ENCODE measurements around the gene MCU. TPM values are rescaled to one million over a fixed set of nuclear protein-coding genes. Genes with fewer than 3 reads are reported as not detected.

Gene MCU
- total RNA-seq, 4 donors from 2014 or later: 17.6 to 24.9 (median 20.3) TPM

DNA sequence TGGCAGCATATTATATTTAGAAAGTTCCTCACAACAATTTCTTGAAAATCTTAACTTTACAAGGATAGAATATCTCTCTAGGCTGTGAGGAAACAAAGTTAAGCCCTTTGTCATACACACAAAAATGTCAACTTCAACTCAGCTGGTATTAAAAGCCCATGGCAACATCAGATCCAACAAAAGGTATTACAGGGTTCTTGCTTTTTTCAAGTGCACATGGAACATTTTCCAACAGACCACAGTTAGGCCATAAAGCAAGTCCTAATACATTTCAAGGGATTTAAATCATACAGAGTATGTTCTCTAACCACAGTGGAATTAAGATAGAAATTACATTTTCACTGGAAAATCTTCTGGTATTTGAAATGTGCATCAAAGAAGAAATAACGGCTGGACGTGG lies 129.7 kb downstream of the MCU start:
- H3K27ac ChIP-seq: no peak overlapping the region
- no peak overlapping the region for H3K4me3 ChIP-seq
- no peaks in the 10 kb centered on the region for H3K36me3 ChIP-seq
- no peaks in the 10 kb centered on the region for H3K27me3 ChIP-seq
- TF ChIP-seq EP300 (IDR thresholded peaks at IDR 0.05) (no peak), POLR2A (IDR thresholded peaks at IDR 0.05) (no peak), CTCF (IDR thresholded peaks at IDR 0.05) (no peak), POLR2AphosphoS5 (IDR thresholded peaks at IDR 0.05) (no peak)
- WGBS, 2 donors (ENCODE audit: low coverage in 1 of 2): 95 to 100% methylated on average over 2 of the region's 2 CpGs
- no peaks in the 10 kb centered on the region for H3K9me3 ChIP-seq
- no peak for ATAC-seq
- H3K4me1 ChIP-seq: no peaks in the 10 kb centered on the region

DNA sequence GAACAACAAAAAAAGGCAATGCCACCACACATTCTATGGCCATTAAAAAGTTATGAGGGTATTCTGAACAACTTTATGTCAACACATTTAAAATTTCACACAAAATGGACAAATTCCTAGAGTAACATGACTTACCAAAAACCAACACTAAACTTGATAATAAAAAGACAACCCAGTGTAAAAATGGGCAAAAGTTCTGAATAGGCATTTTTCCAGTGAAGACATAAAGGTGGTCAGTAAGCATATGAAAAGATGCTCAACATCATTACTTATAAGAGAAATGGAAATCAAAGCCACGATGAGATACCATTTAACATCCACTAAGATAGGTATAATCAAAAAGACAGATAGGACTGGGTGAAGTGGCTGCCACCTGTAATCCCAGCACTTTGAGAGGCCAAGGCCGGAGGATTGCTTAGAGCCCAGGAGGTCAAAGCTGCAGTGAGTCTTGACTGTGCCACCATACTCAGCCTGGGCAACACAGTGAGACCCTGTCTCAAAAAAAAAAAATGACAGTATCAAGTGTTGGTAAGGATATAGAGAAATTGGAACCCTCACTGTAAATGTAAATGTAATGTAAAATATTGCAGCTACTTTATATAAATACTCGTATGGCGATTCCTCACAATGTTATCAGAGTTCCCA lies 130.5 kb downstream of the MCU start:
- H3K36me3 ChIP-seq: no peaks in the 10 kb centered on the region
- no peaks in the 10 kb centered on the region for H3K9me3 ChIP-seq
- H3K4me1 ChIP-seq: no peaks in the 10 kb centered on the region
- no peak overlapping the region for H3K27ac ChIP-seq
- TF ChIP-seq EP300 (IDR thresholded peaks at IDR 0.05) (no peak), POLR2A (IDR thresholded peaks at IDR 0.05) (no peak), CTCF (IDR thresholded peaks at IDR 0.05) (no peak)
- no peaks in the 10 kb centered on the region for H3K27me3 ChIP-seq
- 93 to 94% methylated on average over 4 of the region's 4 CpGs for whole genome bisulfite sequencing, 2 donors (ENCODE audit: low coverage in 1 of 2)
- no peak overlapping the region for H3K4me3 ChIP-seq
- no peak for ATAC-seq

GRCh38 chr10:72825163-72825562 lies 133.2 kb downstream of the MCU start:
- Histone ChIP-seq H3K27ac (no peak overlapping the region), H3K27me3 (no peaks in the 10 kb centered on the region), H3K4me1 (peaks cover 0 to 11% (median 0%) of the 10 kb centered on the region in 3 donors), H3K36me3 (no peaks in the 10 kb centered on the region), H3K4me3 (no peak overlapping the region), H3K9me3 (no peaks in the 10 kb centered on the region)
- ATAC-seq: no peak
- TF ChIP-seq CTCF (IDR thresholded peaks at IDR 0.05) (no peak), POLR2AphosphoS5 (IDR thresholded peaks at IDR 0.05) (no peak), POLR2A (IDR thresholded peaks at IDR 0.05) (no peak), EP300 (IDR thresholded peaks at IDR 0.05) (no peak)

GRCh38 chr10:72826346-72826745 lies 134.4 kb downstream of the MCU start:
- H3K4me3 ChIP-seq: no peak overlapping the region
- TF ChIP-seq CTCF (IDR thresholded peaks at IDR 0.05) (no peak), EP300 (IDR thresholded peaks at IDR 0.05) (no peak), POLR2A (IDR thresholded peaks at IDR 0.05) (no peak), POLR2AphosphoS5 (IDR thresholded peaks at IDR 0.05) (no peak)
- no peak for ATAC-seq
- H3K27me3 ChIP-seq: no peaks in the 10 kb centered on the region
- H3K4me1 ChIP-seq: peaks cover 2 to 21% (median 3%) of the 10 kb centered on the region in 3 donors
- no peak overlapping the region for H3K27ac ChIP-seq
- H3K36me3 ChIP-seq: no peaks in the 10 kb centered on the region
- no peaks in the 10 kb centered on the region for H3K9me3 ChIP-seq

GRCh38 chr10:72828294-72828693 lies 136.4 kb downstream of the MCU start:
- no peaks in the 10 kb centered on the region for H3K27me3 ChIP-seq
- ATAC-seq: no peak
- no peak overlapping the region for H3K27ac ChIP-seq
- no peak overlapping the region for H3K4me3 ChIP-seq
- H3K36me3 ChIP-seq: no peaks in the 10 kb centered on the region
- TF ChIP-seq CTCF (IDR thresholded peaks at IDR 0.05) (no peak), EP300 (IDR thresholded peaks at IDR 0.05) (no peak), POLR2AphosphoS5 (IDR thresholded peaks at IDR 0.05) (no peak), POLR2A (IDR thresholded peaks at IDR 0.05) (no peak)
- peaks cover 2 to 38% (median 3%) of the 10 kb centered on the region in 3 donors for H3K4me1 ChIP-seq
- H3K9me3 ChIP-seq: no peaks in the 10 kb centered on the region

Measured in gastroesophageal sphincter (tissue), 4 donors.